Activated CD4-positive, alpha-beta memory T cell treated with anti-CD3 and anti-CD28 coated beads for 36 hours (primary cell): ENCODE results near the gene SUPT7L. TPM values are rescaled to one million over a fixed set of nuclear protein-coding genes. Genes with fewer than 3 reads are reported as not detected.

ENCODE experiments used
- CTCF ChIA-PET: fragments of 350-600 bp; sonication (Branson Sonifier 250); formaldehyde crosslinking; loops from one replicate; lab custom pipeline; 2021; ENCODE audit warnings: antibody characterized with exemption, inconsistent platforms; lab: Charles Lee
- POLR2A ChIA-PET: fragments of 350-600 bp; sonication (Branson Sonifier 250); formaldehyde crosslinking; loops from one replicate; lab custom pipeline; 2021; ENCODE audit warnings: antibody characterized with exemption; lab: Charles Lee
- DNase-seq: peaks from one replicate; pipeline ENCODE4 v3.0.0-alpha.2; 2020
- H3K27ac Mint-ChIP-seq: one replicate; pipeline ENCODE4 v1.8.0; 2021; ENCODE audit warnings: mixed read lengths
- H3K27me3 Mint-ChIP-seq: one replicate; pipeline ENCODE4 v1.8.0; 2021; ENCODE audit warnings: mixed read lengths
- H3K36me3 Mint-ChIP-seq: one replicate; pipeline ENCODE4 v1.8.0; 2021; ENCODE audit warnings: mixed read lengths
- H3K4me1 Mint-ChIP-seq: one replicate; pipeline ENCODE4 v1.8.0; 2021; ENCODE audit warnings: low read depth, mixed read lengths
- H3K4me3 Mint-ChIP-seq: one replicate; pipeline ENCODE4 v1.8.0; 2021; ENCODE audit warnings: mild to moderate bottlenecking, mixed read lengths
- H3K9me3 Mint-ChIP-seq: one replicate; pipeline ENCODE4 v1.8.0; 2021; ENCODE audit warnings: mixed read lengths
- intact Hi-C: fragments of 100-400 bp; cut with micrococcal nuclease; formaldehyde crosslinking; loops from one replicate; pipeline ENCODE4 v1.15.1; 2023
- total RNA-seq, 2 experiments: library from RNA; stranded (reverse); gene quantifications; one replicate each; pipeline ENCODE4 v1.2.3, GENCODE V29; 2021

SUPT7L gene, protein sequence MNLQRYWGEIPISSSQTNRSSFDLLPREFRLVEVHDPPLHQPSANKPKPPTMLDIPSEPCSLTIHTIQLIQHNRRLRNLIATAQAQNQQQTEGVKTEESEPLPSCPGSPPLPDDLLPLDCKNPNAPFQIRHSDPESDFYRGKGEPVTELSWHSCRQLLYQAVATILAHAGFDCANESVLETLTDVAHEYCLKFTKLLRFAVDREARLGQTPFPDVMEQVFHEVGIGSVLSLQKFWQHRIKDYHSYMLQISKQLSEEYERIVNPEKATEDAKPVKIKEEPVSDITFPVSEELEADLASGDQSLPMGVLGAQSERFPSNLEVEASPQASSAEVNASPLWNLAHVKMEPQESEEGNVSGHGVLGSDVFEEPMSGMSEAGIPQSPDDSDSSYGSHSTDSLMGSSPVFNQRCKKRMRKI
- 10 to 100 TPM; 30.1 to 30.3 TPM for total RNA-seq

DNA sequence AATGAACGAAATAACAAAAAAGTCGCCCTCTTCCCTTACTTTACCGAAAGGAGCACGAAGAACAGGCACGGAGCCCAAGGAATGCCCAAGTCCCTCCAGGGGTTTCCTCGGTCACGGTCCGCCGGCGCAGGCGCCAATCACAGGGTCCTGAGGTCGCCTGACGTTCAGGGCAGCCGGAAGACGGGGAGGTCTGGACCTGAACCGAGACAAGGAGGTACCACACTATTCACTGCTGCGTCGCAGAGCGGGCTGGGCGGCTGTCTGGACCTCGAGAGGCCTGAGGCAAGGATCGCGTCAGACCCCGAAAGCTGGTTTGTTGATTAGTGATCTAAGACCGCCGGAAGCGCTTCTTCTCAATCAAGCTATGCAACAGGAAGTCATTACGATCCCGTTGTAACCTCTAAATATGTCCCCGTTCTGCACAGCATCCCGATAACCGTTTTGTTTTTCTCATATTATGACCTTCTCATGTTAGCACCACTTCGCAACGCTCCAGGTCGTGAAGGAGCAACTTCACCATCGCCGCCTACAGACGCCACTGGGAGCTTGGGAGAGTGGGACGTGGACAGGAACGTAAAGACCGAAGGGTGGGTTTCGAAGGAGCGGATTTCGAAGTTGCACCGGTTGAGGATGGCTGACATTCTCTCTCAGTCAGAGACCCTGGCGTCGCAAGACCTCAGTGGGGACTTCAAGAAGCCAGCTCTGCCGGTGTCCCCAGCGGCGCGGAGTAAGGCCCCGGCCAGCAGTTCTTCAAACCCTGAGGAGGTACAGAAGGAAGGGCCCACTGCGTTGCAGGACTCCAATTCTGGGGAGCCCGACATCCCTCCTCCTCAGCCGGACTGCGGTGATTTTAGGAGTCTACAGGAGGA lies at the start of gene SUPT7L, which contains the start of gene SLC4A1AP:
Gene SUPT7L, minus strand, starts transcription at position 330 of the 869 bp plus-strand sequence. CDS start 1,422 bp downstream, outside the sequence.
Gene SLC4A1AP, plus strand, starts transcription at position 605 of the 869 bp plus-strand sequence. Its CDS starts 26 bp downstream, at position 631.
- no peaks in the 10 kb centered on the region for H3K27me3 Mint-ChIP-seq
- ChIA-PET CTCF (interaction anchor here (0.9 to 4.6 kb wide), 3 partner anchors 9 to 35 kb away, joined by 3 to 45 read pairs (median 3); partner anchors contain the start of genes CCDC121 and GPN1), POLR2A (interaction anchor here (0.6 to 3.5 kb wide), 8 partner anchors 8 to 294 kb away, joined by 3 to 21 read pairs (median 4); partner anchors contain the start of genes CCDC121, GPN1 and PPM1G)
- peak; percentile 81 for DNase-seq
- H3K36me3 Mint-ChIP-seq: peaks cover 36% of the 10 kb centered on the region
- H3K27ac Mint-ChIP-seq: peak within 1 kb of the TSS; percentile 100
- peaks cover 50% of the 10 kb centered on the region for H3K4me1 Mint-ChIP-seq
- H3K9me3 Mint-ChIP-seq: no peaks in the 10 kb centered on the region
- H3K4me3 Mint-ChIP-seq: peak within 1 kb of the TSS; percentile 99
- intact Hi-C loops: loop anchor here (1.0 to 10.0 kb wide), 3 partner anchors 19 to 79 kb away; partner anchors contain the start of genes CCDC121, GPN1 and ZNF512

DNA sequence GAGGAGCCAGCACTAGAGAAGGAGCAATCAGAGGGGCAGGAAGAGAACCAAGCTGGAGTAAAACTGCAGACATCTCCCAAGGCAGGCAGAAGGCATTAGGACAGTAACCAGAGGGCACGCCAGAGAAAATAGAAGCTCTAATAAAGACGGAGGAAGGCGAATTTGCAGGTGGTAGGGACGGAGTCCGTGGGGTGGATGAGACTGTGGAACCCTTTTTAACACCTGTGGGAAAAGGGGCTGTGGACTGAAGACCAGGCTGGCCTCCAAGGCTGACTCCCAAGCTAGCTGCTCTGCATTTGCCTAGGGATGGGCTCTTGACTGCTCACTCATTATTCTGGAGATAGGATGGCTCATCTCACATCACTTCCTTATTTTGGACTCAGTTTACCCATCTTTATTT lies 49.8 kb upstream of the SUPT7L start:
- ChIA-PET CTCF (interaction anchor here (1.6 to 3.3 kb wide), 4 partner anchors 9 to 740 kb away, joined by 3 to 16 read pairs (median 6); no protein-coding TSS in a partner anchor), POLR2A (interaction anchor here (0.8 kb wide), 1 partner anchor 265 kb away, joined by 4 read pairs; no protein-coding TSS in a partner anchor)
- H3K36me3 Mint-ChIP-seq: no peaks in the 10 kb centered on the region
- intact Hi-C loops: no loop called here
- DNase-seq: no peak
- H3K9me3 Mint-ChIP-seq: no peaks in the 10 kb centered on the region
- H3K4me3 Mint-ChIP-seq: no peak overlapping the region
- H3K27me3 Mint-ChIP-seq: peaks cover 11% of the 10 kb centered on the region
- peaks cover 31% of the 10 kb centered on the region for H3K4me1 Mint-ChIP-seq
- H3K27ac Mint-ChIP-seq: no peak overlapping the region

DNA sequence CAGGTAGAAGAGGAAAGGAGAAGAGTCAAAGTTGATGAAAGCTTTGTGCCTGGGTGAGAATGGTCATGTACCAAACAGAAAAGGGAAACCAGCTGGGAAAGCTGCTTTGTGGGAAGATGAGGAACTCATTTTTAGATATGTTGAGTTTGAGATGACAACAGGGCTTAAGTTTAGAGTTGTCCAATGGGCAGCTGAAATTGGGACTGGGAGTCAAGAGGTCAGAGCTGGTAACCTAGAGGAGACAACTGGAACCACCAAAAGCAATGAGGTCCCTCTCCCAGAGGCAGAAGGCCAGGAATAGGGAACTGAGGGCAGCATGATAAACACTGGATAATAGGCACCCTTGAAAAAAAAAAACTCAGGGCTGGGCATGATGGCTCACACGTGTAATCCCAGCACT lies 49.1 kb upstream of the SUPT7L start:
- H3K4me1 Mint-ChIP-seq: peaks cover 31% of the 10 kb centered on the region
- ChIA-PET CTCF (interaction anchor here (1.6 to 3.3 kb wide), 4 partner anchors 8 to 740 kb away, joined by 3 to 16 read pairs (median 6); no protein-coding TSS in a partner anchor), POLR2A (interaction anchor here (0.8 kb wide), 1 partner anchor 265 kb away, joined by 4 read pairs; no protein-coding TSS in a partner anchor)
- H3K36me3 Mint-ChIP-seq: no peaks in the 10 kb centered on the region
- no peak overlapping the region for H3K4me3 Mint-ChIP-seq
- intact Hi-C loops: no loop called here
- no peak for DNase-seq
- peaks cover 7% of the 10 kb centered on the region for H3K27me3 Mint-ChIP-seq
- no peak overlapping the region for H3K27ac Mint-ChIP-seq
- no peaks in the 10 kb centered on the region for H3K9me3 Mint-ChIP-seq

DNA sequence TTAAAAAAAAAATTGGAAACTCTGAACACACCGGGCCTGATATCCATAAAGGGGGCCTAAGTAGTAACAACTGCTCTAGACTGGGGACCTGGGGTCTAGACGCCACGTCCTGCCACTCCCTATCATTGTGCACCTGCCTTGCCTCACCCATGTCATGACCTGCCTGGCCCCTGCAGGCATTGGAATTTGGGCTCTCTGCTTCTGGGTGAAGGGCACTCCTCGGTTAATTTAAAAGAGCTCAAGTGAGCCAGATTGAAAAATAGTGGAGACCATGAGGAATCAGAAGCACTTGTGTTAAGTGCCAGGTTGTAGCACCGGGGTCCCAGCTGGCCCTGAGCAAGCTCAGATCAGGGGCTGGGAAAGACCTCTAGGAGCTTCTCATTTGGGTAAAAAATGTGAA lies 48.4 kb upstream of the SUPT7L start:
- intact Hi-C loops: no loop called here
- POLR2A ChIA-PET: interaction anchor here (0.6 kb wide), 1 partner anchor 186 kb away, joined by 3 read pairs; no protein-coding TSS in a partner anchor
- no peak for DNase-seq
- Mint-ChIP-seq H3K27me3 (peaks cover 3% of the 10 kb centered on the region), H3K9me3 (no peaks in the 10 kb centered on the region), H3K4me1 (peaks cover 26% of the 10 kb centered on the region), H3K36me3 (no peaks in the 10 kb centered on the region), H3K4me3 (no peak overlapping the region), H3K27ac (no peak overlapping the region)
- CTCF ChIA-PET: interaction anchor here (0.6 to 3.3 kb wide), 5 partner anchors 8 to 741 kb away, joined by 3 to 16 read pairs (median 6); no protein-coding TSS in a partner anchor

DNA sequence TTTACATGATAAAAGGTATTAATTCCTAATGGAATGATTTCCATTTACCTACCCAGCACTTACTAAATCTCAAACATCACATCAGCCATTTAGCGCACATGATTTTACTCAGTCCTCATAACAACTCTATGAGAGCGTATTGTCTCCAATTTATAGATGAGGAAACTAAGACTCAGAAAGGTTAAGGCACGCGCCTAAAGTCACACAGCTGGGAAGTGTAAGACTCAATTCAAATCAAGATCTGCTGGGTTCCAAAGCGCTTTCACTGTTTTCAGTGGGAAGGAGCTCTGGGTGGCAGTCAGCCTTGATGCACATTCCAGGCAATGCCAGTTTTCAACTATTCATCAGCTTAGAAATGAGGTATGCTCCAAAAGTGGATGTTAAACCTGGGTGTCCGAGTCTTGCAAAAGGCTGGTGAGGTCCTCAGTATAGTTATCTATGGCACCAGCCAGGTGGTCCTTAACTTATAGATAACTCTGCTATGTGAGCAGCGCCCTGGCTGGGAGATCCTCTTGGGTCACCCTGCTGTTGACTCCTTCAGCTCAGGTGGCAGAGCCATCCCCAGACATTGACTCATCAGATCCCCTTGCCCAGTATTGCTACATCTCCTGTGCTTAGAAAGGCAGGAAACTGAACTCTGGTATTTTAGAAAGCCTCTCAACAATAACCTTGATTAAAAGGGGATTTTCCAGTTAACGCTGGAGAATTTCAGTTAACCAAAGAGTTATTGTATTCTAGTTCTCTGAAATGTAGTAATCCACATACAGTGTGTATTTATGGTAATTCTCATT lies 47.4 kb upstream of the SUPT7L start:
- ChIA-PET CTCF (interaction anchor here (0.9 to 1.0 kb wide), 2 partner anchors 12 to 27 kb away, joined by 3 to 5 read pairs; no protein-coding TSS in a partner anchor), POLR2A (no interaction called here)
- H3K4me3 Mint-ChIP-seq: no peak overlapping the region
- no peaks in the 10 kb centered on the region for H3K9me3 Mint-ChIP-seq
- H3K4me1 Mint-ChIP-seq: peaks cover 28% of the 10 kb centered on the region
- H3K27me3 Mint-ChIP-seq: no peaks in the 10 kb centered on the region
- no peak for DNase-seq
- intact Hi-C loops: no loop called here
- no peaks in the 10 kb centered on the region for H3K36me3 Mint-ChIP-seq
- H3K27ac Mint-ChIP-seq: no peak overlapping the region

DNA sequence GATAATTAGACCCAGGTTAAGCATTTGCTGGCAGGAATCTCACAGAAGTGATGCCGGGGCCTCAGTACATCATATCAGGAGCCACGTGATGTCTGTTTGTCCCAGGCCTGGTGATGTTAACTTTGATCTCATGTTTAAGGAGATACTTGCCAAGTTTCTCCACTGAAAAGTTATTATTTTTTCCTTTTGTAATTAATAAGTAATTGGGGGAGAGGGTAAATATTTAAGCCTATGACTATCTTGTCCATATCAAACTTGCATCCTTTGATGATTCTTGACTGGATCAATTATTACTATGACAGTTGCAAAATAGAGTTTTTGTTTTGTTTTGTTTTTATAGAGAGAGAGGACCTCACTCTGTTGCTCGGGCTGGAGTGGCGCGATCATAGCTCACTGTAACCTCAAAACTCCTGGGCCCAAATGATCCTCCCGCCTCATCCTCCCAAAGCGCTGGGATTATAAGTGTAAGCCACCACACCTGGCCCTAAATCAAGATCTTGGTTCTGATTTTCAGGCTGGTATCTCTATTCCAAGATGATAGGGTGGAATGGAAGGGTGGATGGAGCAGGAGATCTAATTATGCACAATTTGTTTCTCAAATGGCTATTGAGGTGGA lies 46.7 kb upstream of the SUPT7L start:
- H3K27ac Mint-ChIP-seq: no peak overlapping the region
- no peaks in the 10 kb centered on the region for H3K27me3 Mint-ChIP-seq
- CTCF ChIA-PET: interaction anchor here (0.9 to 1.0 kb wide), 2 partner anchors 11 to 27 kb away, joined by 3 to 5 read pairs; no protein-coding TSS in a partner anchor
- no peak for DNase-seq
- H3K36me3 Mint-ChIP-seq: no peaks in the 10 kb centered on the region
- intact Hi-C loops: loop anchor here (10.0 kb wide), 3 partner anchors 255 to 685 kb away; partner anchors contain the start of gene FOSL2
- no peak overlapping the region for H3K4me3 Mint-ChIP-seq
- POLR2A ChIA-PET: no interaction called here
- no peaks in the 10 kb centered on the region for H3K9me3 Mint-ChIP-seq
- peaks cover 34% of the 10 kb centered on the region for H3K4me1 Mint-ChIP-seq

DNA sequence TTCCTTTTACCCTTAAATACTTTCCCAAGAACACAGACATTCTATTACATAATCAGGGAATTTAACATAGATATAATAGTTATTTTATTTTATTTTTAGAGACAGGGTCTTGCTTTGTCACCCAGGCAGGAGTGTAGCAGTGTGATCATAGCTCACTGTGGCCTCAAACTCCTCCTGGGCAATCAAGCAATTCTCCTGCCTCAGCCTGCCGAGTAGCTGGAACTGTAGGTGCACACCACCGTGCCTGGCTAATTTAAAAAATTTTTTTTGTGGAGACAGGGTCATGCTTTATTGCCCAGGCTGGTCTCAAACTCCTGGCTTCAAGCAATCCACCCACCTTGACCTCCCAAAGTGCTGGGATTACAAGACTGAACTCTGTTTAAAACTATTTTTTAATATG lies 45.9 kb upstream of the SUPT7L start:
- DNase-seq: no peak
- H3K27me3 Mint-ChIP-seq: no peaks in the 10 kb centered on the region
- POLR2A ChIA-PET: no interaction called here
- intact Hi-C loops: loop anchor here (10.0 kb wide), 3 partner anchors 255 to 685 kb away; partner anchors contain the start of gene FOSL2
- no peaks in the 10 kb centered on the region for H3K9me3 Mint-ChIP-seq
- peaks cover 33% of the 10 kb centered on the region for H3K4me1 Mint-ChIP-seq
- CTCF ChIA-PET: no interaction called here
- H3K36me3 Mint-ChIP-seq: no peaks in the 10 kb centered on the region
- no peak overlapping the region for H3K27ac Mint-ChIP-seq
- H3K4me3 Mint-ChIP-seq: no peak overlapping the region

DNA sequence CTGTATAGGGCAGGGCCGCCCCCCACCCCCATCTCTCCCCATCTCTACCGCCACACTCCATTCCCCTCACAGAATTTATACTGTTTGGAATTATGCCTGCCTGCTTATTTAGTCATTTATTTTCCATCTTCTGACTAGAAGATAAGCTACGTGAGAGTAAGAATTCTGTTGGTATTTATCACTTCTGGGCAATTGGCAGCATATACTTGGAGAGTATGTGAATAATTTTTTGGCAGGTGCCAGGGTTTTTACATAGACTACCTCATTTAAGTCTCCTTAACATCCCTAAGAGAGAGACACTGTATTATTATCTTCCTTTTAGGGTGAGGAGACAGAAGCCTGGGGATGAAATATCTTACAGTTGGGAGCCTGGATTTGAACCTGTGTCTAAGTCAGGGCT lies 45.3 kb upstream of the SUPT7L start:
- intact Hi-C loops: loop anchor here (10.0 kb wide), 3 partner anchors 256 to 686 kb away; partner anchors contain the start of gene FOSL2
- Mint-ChIP-seq H3K27ac (no peak overlapping the region), H3K4me3 (no peak overlapping the region), H3K4me1 (peaks cover 37% of the 10 kb centered on the region), H3K27me3 (no peaks in the 10 kb centered on the region), H3K9me3 (no peaks in the 10 kb centered on the region), H3K36me3 (no peaks in the 10 kb centered on the region)
- ChIA-PET POLR2A (no interaction called here), CTCF (no interaction called here)
- DNase-seq: no peak

DNA sequence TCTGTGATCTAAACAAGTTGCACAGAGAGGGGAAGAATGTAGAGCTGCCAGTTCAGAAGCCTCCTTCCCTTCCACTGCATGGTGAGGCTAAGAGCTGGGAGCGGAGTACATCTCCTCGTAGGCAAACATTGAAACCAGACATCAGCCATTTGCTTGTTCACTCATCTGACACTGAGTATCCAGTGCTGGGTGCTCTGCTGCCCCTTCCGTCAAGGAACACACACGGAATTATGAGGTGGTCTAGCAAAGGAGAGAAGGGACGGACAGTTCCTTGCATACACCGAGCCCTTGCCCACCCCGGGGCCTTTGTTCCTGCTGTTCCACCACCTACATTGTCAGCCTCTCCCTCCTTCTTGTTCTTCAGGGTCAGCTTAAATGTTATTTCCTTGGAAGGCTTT lies 44.8 kb upstream of the SUPT7L start:
- POLR2A ChIA-PET: no interaction called here
- no peak overlapping the region for H3K27ac Mint-ChIP-seq
- intact Hi-C loops: loop anchor here (10.0 kb wide), 3 partner anchors 257 to 687 kb away; partner anchors contain the start of gene FOSL2

More for the DNA sequence above, 44.8 kb upstream of the SUPT7L start:
- Mint-ChIP-seq H3K9me3 (no peaks in the 10 kb centered on the region), H3K4me3 (no peak overlapping the region), H3K36me3 (no peaks in the 10 kb centered on the region), H3K27me3 (no peaks in the 10 kb centered on the region), H3K4me1 (peaks cover 40% of the 10 kb centered on the region)
- no peak for DNase-seq
- CTCF ChIA-PET: interaction anchor here (5.2 kb wide), 1 partner anchor 16 kb away, joined by 43 read pairs; no protein-coding TSS in a partner anchor
